Lower leg skin (tissue), 4 donors: ENCODE results near the gene KDM5C. TPM values are rescaled to one million over a fixed set of nuclear protein-coding genes. Genes with fewer than 3 reads are reported as not detected.

Experiments used
- DNase-seq, 2 donors: peaks; one replicate each; pipeline ENCODE4 v3.0.0-alpha.2; 2019; ENCODE audit warnings: low spot score in 2 of 2
- H3K4me3 ChIP-seq: fragments of 200-600 bp; sonication (generic); 2 replicates; pipeline ENCODE4 v1.5.1; 2017; ENCODE audit warnings: mild to moderate bottlenecking, low read depth; ENCODE audit not compliant: poor library complexity, severe bottlenecking
- CTCF ChIP-seq, 3 donors: fragments of 450-650 bp; IDR thresholded peaks; one replicate each; pipeline ENCODE4 v1.5.1; 2016; ENCODE audit warnings: antibody characterized with exemption in 3 of 3, mild to moderate bottlenecking in 3 of 3, moderate library complexity in 2 of 3
- POLR2A ChIP-seq, 2 donors: fragments of 450-650 bp; IDR thresholded peaks; one replicate each; pipeline ENCODE4 v1.6.1; 2016 to 2017; ENCODE audit warnings: antibody characterized with exemption in 2 of 2, mild to moderate bottlenecking in 1 of 2, moderate library complexity in 1 of 2
- WGBS, 2 donors: methylation state at CpG; one replicate each; pipeline ENCODE4 v1.1.5; 2018; 5-methylcytosine and 5-hydroxymethylcytosine counted together
- intact Hi-C: fragments of 100-400 bp; cut with DNase I; formaldehyde crosslinking; loops from one replicate; pipeline ENCODE4 v1.15.0; 2023; ENCODE audit warnings: low total_unique reads
- microRNA-seq, 2 donors: library from miRNA; unstranded; fragments of <30 nt; microRNA quantifications; one replicate each; pipeline ENCODE4, GENCODE V29; 2016; ENCODE audit warnings: borderline replicate concordance in 2 of 2, borderline number of aligned reads in 1 of 2
- total RNA-seq, 4 donors: library from RNA; depleted of rRNA; stranded (reverse); fragments of >200 nt; gene quantifications; one replicate each; pipeline ENCODE4 v1.1.0, GENCODE V29; 2016

KDM5C gene
- total RNA-seq, 4 donors from 2014 or later, result 81.8 to 210 (median 145) TPM

- no peak overlapping the region for H3K4me3 ChIP-seq
- intact Hi-C loops, result no loop called here
- WGBS, 2 donors, result 87 to 92% methylated on average over 11 of the region's 11 CpGs
- no peak for TF ChIP-seq CTCF (IDR thresholded peaks at IDR 0.05)
- TF ChIP-seq POLR2A (IDR thresholded peaks at IDR 0.05), result no peak
- no peak for DNase-seq
Measured at GRCh38 chrX:53159184-53159583, 65.8 kb downstream of the KDM5C start.

- TF ChIP-seq POLR2A (IDR thresholded peaks at IDR 0.05) (no peak), CTCF (IDR thresholded peaks at IDR 0.05) (no peak)
Measured at GRCh38 chrX:53156207-53156596, 68.8 kb downstream of the KDM5C start.

GRCh38 chrX:53155512-53156206, 69.3 kb downstream of the KDM5C start:
- intact Hi-C loops, result no loop called here
- WGBS, 2 donors, result 84 to 94% methylated on average over 8 of the region's 8 CpGs
- TF ChIP-seq POLR2A (IDR thresholded peaks at IDR 0.05) (no peak), CTCF (IDR thresholded peaks at IDR 0.05) (no peak)
- DNase-seq, result no peak
- H3K4me3 ChIP-seq, result no peak overlapping the region

More at GRCh38 chrX:53156207-53156596, 68.8 kb downstream of the KDM5C start:
- DNase-seq, result no peak
- intact Hi-C loops, result no loop called here
- 91% methylated on average over 2 of the region's 2 CpGs for WGBS, 2 donors
- H3K4me3 ChIP-seq, result no peak overlapping the region

DNA sequence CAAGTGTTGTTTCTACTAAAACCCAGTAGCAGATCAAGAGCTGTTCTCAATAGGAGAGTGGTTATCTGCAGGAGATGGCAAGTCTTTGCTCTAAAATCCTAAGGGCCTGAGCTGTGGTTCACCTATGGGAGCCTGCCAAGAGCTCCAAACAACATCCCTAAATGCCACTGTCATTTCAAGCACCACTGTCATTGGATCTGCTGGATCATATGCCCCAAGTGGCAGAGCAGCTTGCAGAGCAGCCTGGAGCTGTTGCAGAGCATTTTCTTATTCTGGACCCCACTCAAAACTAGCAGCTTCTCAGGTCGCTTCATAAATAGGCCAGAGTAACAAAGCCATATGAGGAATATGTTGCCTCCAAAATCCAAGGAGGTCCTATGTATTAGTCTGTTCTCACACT, 71.4 kb downstream of the KDM5C start:
- DNase-seq, result no peak
- intact Hi-C loops, result no loop called here
- no peak for TF ChIP-seq CTCF (IDR thresholded peaks at IDR 0.05)
- TF ChIP-seq POLR2A (IDR thresholded peaks at IDR 0.05), result no peak
- WGBS, 2 donors, result 95 to 100% methylated on average over 1 of the region's 1 CpG
- H3K4me3 ChIP-seq, result no peak overlapping the region

Small RNA genes lying within 50 kb of the gene (microRNA-seq; reads per million reads assigned to microRNA genes)
- gene MIR6894 (0.57 to 1.4 reads per million in 2 donors), gene MIR6895 (0 reads per million in 2 donors)

Other genes starting within 250 kb of the KDM5C start
- gene GPR173, start 176.4 kb downstream of the KDM5C start, total RNA-seq, result under 1 TPM; 0.23 to 0.88 (median 0.49) TPM
- gene TSPYL2, start 142.8 kb downstream of the KDM5C start, total RNA-seq, result 10 to 100 TPM; 23.4 to 52.1 (median 36.5) TPM
- 10 to 100 TPM; 12.5 to 28.1 (median 21.8) TPM for gene KANTR, start 131.1 kb downstream of the KDM5C start, total RNA-seq
- gene IQSEC2, start 56.4 kb upstream of the KDM5C start, total RNA-seq, result 10 to 100 TPM; 16.3 to 24.2 (median 17.5) TPM
- 10 to 100 TPM; 23.0 to 48.9 (median 30.4) TPM for gene SMC1A, start 197.4 kb upstream of the KDM5C start, total RNA-seq
- gene RIBC1, start 197.7 kb upstream of the KDM5C start, total RNA-seq, result 1 to 10 TPM in 1 of 4 donors, under 1 TPM in 3; 0.65 to 1.1 (median 0.94) TPM
- gene HSD17B10, start 209.2 kb upstream of the KDM5C start, total RNA-seq, result 100 to 1,000 TPM in 1 of 4 donors, 10 to 100 TPM in 3; 61.2 to 109 (median 83.3) TPM